GM23338 (cell line): Measurements from ENCODE around the gene POSTN. TPM values are rescaled to one million over a fixed set of nuclear protein-coding genes. Genes with fewer than 3 reads are reported as not detected.

Source experiments
- ATAC-seq: fragments of 200-7000 bp; cut with Tn5 transposase; 3 replicates; pipeline ENCODE4 v1.9.1; 2020
- DNase-seq: peaks from one replicate; pipeline ENCODE4 v3.0.0-alpha.2; 2015; ENCODE audit warnings: low spot score
- H2AFZ ChIP-seq: fragments of 200-600 bp; sonication (generic); 2 replicates; pipeline ENCODE4 v1.8.0; 2016; ENCODE audit warnings: antibody characterized with exemption, mild to moderate bottlenecking, moderate library complexity
- H3F3A ChIP-seq: fragments of 200-600 bp; sonication (generic); replicated peaks from 2 replicates; pipeline ENCODE4 v1.8.0; 2017; ENCODE audit warnings: antibody characterized with exemption, mixed run types, low read depth
- H3K27ac ChIP-seq: fragments of 200-600 bp; sonication (generic); 2 replicates; pipeline ENCODE4 v1.6.1; 2016; ENCODE audit warnings: low read depth
- H3K27me3 ChIP-seq: fragments of 200-600 bp; sonication (generic); 2 replicates; pipeline ENCODE4 v1.8.0; 2016; ENCODE audit warnings: mild to moderate bottlenecking, mixed run types, moderate library complexity; ENCODE audit not compliant: insufficient read depth
- H3K36me3 ChIP-seq: fragments of 200-600 bp; sonication (generic); 2 replicates; pipeline ENCODE4 v1.8.0; 2016; ENCODE audit warnings: mild to moderate bottlenecking; ENCODE audit not compliant: insufficient read depth
- H3K4me1 ChIP-seq: fragments of 200-600 bp; sonication (generic); 2 replicates; pipeline ENCODE4 v1.8.0; 2016; ENCODE audit warnings: mild to moderate bottlenecking, moderate library complexity; ENCODE audit not compliant: insufficient read depth
- H3K4me2 ChIP-seq: fragments of 200-600 bp; sonication (generic); 2 replicates; pipeline ENCODE4 v1.7.1; 2017; ENCODE audit warnings: mixed run types
- H3K4me3 ChIP-seq: fragments of 200-600 bp; sonication (generic); 2 replicates; pipeline ENCODE4 v1.6.1; 2016; ENCODE audit warnings: mixed run types
- H3K79me2 ChIP-seq: fragments of 200-600 bp; sonication (generic); replicated peaks from 2 replicates; pipeline ENCODE4 v1.8.0; 2017; ENCODE audit warnings: mild to moderate bottlenecking; ENCODE audit not compliant: insufficient read depth
- H3K9me2 ChIP-seq: fragments of 200-600 bp; sonication (generic); 2 replicates; pipeline ENCODE4 v1.8.0; 2017; ENCODE audit not compliant: insufficient read depth
- H4K20me1 ChIP-seq: fragments of 200-600 bp; sonication (generic); replicated peaks from 2 replicates; pipeline ENCODE4 v1.8.0; 2017; ENCODE audit warnings: mild to moderate bottlenecking; ENCODE audit not compliant: insufficient read depth
- H3K27ac Mint-ChIP-seq: 2 replicates; pipeline ENCODE4 v1.8.0; 2020; ENCODE audit warnings: inconsistent platforms, mild to moderate bottlenecking, moderate library complexity, mixed read lengths
- H3K27me3 Mint-ChIP-seq: 3 replicates; pipeline ENCODE4 v1.8.0; 2022; ENCODE audit warnings: low read depth, mild to moderate bottlenecking, moderate library complexity, mixed read lengths, inconsistent platforms; ENCODE audit not compliant: insufficient read depth, poor library complexity
- H3K36me3 Mint-ChIP-seq: 3 replicates; pipeline ENCODE4 v1.8.0; 2021; ENCODE audit warnings: low read depth, mild to moderate bottlenecking, inconsistent platforms, moderate library complexity, mixed read lengths
- H3K4me1 Mint-ChIP-seq: 3 replicates; pipeline ENCODE4 v1.8.0; 2020; ENCODE audit warnings: mild to moderate bottlenecking, inconsistent platforms, mixed read lengths
- H3K4me3 Mint-ChIP-seq: 3 replicates; pipeline ENCODE4 v1.8.0; 2021; ENCODE audit warnings: moderate library complexity, mild to moderate bottlenecking, inconsistent platforms, mixed read lengths
- H3K9me3 Mint-ChIP-seq: 3 replicates; pipeline ENCODE4 v1.8.0; 2020; ENCODE audit warnings: moderate library complexity, mild to moderate bottlenecking, inconsistent platforms, mixed read lengths
- CTCF ChIP-seq, 2 experiments: fragments of 200-600 bp in 1 of 2; sonication (generic) in 1 of 2; conservative IDR thresholded peaks; 2 replicates each; pipeline versions ENCODE4 v1.5.1 to v1.6.1; 2016 to 2017; ENCODE audit warnings: antibody characterized with exemption in 2 of 2, low read depth in 2 of 2, mild to moderate bottlenecking in 2 of 2, moderate library complexity in 1 of 2
- ETS1 ChIP-seq: IDR thresholded peaks from 2 replicates; pipeline ENCODE4 v1.6.1; 2016; ENCODE audit warnings: antibody characterized with exemption
- EZH2phosphoT487 ChIP-seq: fragments of 200-600 bp; sonication (generic); IDR thresholded peaks from one replicate; pipeline ENCODE4 v1.8.1; 2018; ENCODE audit warnings: antibody characterized with exemption; ENCODE audit not compliant: unreplicated experiment
- NANOG ChIP-seq: IDR thresholded peaks from 2 replicates; pipeline ENCODE4 v1.6.1; 2016; ENCODE audit warnings: antibody characterized with exemption, borderline replicate concordance
- POLR2AphosphoS5 ChIP-seq: IDR thresholded peaks from 2 replicates; pipeline ENCODE4 v1.6.1; 2016; ENCODE audit warnings: antibody characterized with exemption, low read depth
- STAT1 ChIP-seq: IDR thresholded peaks from one replicate; pipeline ENCODE4 v1.6.1; 2016; ENCODE audit warnings: antibody characterized with exemption; ENCODE audit not compliant: unreplicated experiment
- ZNF114 ChIP-seq: fragments of 250-450 bp; sonication (Bioruptor Pico); IDR thresholded peaks from 2 replicates; pipeline ENCODE4 v1.5.0; 2020; ENCODE audit warnings: mild to moderate bottlenecking, moderate library complexity
- ZNF331 ChIP-seq: fragments of 250-450 bp; sonication (Bioruptor Pico); IDR thresholded peaks from 2 replicates; pipeline ENCODE4 v1.5.0; 2020; ENCODE audit warnings: low read depth, mild to moderate bottlenecking, moderate library complexity
- polyA plus RNA-seq: library from polyadenylated mRNA; unstranded; fragments of >200 nt; fragmentation: Nextera tagmentation; extraction: Ambion mirVana; gene quantifications from 2 replicates; pipeline ENCODE4 v1.2.1, GENCODE V29; 2016
- total RNA-seq: library from RNA; depleted of rRNA; stranded (reverse); fragments of >200 nt; shearing (Covaris generic); gene quantifications from 2 replicates; pipeline ENCODE4 v1.2.3, GENCODE V29; 2014
- TF ChIP-seq, protein P1 (sequence below): IDR thresholded peaks from one replicate; pipeline ENCODE4 v1.6.1; 2018; ENCODE audit warnings: antibody characterized with exemption; ENCODE audit not compliant: unreplicated experiment
- TF ChIP-seq, protein P2 (sequence below): fragments of 250-450 bp; sonication (Bioruptor Pico); IDR thresholded peaks from 2 replicates; pipeline ENCODE4 v1.5.0; 2020; ENCODE audit warnings: mild to moderate bottlenecking, moderate library complexity

The POSTN gene
- total and polyA plus RNA-seq, 2 experiments from 2014 or later = 0.21 to 0.31 TPM

- H4K20me1 ChIP-seq = no peaks in the 10 kb centered on the region
- Mint-ChIP-seq H3K9me3 (no peaks in the 10 kb centered on the region), H3K4me3 (no peak overlapping the region), H3K27ac (no peak overlapping the region), H3K36me3 (no peaks in the 10 kb centered on the region), H3K27me3 (no peaks in the 10 kb centered on the region), H3K4me1 (no peaks in the 10 kb centered on the region)
- H3K4me3 ChIP-seq = no peak overlapping the region
- no peak for DNase-seq
- H3K4me1 ChIP-seq = no peaks in the 10 kb centered on the region
- H3F3A ChIP-seq = no peaks in the 10 kb centered on the region
- TF ChIP-seq ZNF331 (CRISPR knock-in tag) (no peak), EZH2phosphoT487 (no peak), POLR2AphosphoS5 (no peak), STAT1 (no peak), NANOG (no peak), ETS1 (no peak), ZNF114 (no peak)
- H3K9me2 ChIP-seq = no peaks in the 10 kb centered on the region
- H3K79me2 ChIP-seq = no peaks in the 10 kb centered on the region
- H3K36me3 ChIP-seq = no peaks in the 10 kb centered on the region
- H2AFZ ChIP-seq = no peak overlapping the region
- H3K27ac ChIP-seq = no peak overlapping the region
- H3K4me2 ChIP-seq = no peak overlapping the region
- ATAC-seq = no peak
- no peaks in the 10 kb centered on the region for H3K27me3 ChIP-seq
Observed at GRCh38 chr13:37627428-37627827, 28.9 kb upstream of the POSTN start.

- Histone ChIP-seq H3K27ac (no peak overlapping the region), H3K4me3 (no peak overlapping the region), H3K79me2 (no peaks in the 10 kb centered on the region), H3K36me3 (no peaks in the 10 kb centered on the region), H3K4me1 (no peaks in the 10 kb centered on the region), H3K27me3 (no peaks in the 10 kb centered on the region), H3K9me2 (no peaks in the 10 kb centered on the region), H4K20me1 (no peaks in the 10 kb centered on the region), H3K4me2 (no peak overlapping the region), H2AFZ (no peak overlapping the region), H3F3A (no peaks in the 10 kb centered on the region)
- Mint-ChIP-seq H3K4me3 (no peak overlapping the region), H3K4me1 (peaks cover 6% of the 10 kb centered on the region), H3K27ac (no peak overlapping the region), H3K27me3 (peaks cover 2% of the 10 kb centered on the region), H3K36me3 (no peaks in the 10 kb centered on the region), H3K9me3 (no peaks in the 10 kb centered on the region)
- DNase-seq (no peak), ATAC-seq (no peak)
- no peak for TF ChIP-seq EZH2phosphoT487
- no peak for TF ChIP-seq NANOG
- no peak for TF ChIP-seq ZNF331 (CRISPR knock-in tag)
- no peak for TF ChIP-seq CTCF (conservative IDR thresholded peaks at IDR 0.05; ENCODE audit: low read depth in 2 of 2)
- TF ChIP-seq, protein P1, sequence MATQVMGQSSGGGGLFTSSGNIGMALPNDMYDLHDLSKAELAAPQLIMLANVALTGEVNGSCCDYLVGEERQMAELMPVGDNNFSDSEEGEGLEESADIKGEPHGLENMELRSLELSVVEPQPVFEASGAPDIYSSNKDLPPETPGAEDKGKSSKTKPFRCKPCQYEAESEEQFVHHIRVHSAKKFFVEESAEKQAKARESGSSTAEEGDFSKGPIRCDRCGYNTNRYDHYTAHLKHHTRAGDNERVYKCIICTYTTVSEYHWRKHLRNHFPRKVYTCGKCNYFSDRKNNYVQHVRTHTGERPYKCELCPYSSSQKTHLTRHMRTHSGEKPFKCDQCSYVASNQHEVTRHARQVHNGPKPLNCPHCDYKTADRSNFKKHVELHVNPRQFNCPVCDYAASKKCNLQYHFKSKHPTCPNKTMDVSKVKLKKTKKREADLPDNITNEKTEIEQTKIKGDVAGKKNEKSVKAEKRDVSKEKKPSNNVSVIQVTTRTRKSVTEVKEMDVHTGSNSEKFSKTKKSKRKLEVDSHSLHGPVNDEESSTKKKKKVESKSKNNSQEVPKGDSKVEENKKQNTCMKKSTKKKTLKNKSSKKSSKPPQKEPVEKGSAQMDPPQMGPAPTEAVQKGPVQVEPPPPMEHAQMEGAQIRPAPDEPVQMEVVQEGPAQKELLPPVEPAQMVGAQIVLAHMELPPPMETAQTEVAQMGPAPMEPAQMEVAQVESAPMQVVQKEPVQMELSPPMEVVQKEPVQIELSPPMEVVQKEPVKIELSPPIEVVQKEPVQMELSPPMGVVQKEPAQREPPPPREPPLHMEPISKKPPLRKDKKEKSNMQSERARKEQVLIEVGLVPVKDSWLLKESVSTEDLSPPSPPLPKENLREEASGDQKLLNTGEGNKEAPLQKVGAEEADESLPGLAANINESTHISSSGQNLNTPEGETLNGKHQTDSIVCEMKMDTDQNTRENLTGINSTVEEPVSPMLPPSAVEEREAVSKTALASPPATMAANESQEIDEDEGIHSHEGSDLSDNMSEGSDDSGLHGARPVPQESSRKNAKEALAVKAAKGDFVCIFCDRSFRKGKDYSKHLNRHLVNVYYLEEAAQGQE = no peak
- TF ChIP-seq, protein P2, sequence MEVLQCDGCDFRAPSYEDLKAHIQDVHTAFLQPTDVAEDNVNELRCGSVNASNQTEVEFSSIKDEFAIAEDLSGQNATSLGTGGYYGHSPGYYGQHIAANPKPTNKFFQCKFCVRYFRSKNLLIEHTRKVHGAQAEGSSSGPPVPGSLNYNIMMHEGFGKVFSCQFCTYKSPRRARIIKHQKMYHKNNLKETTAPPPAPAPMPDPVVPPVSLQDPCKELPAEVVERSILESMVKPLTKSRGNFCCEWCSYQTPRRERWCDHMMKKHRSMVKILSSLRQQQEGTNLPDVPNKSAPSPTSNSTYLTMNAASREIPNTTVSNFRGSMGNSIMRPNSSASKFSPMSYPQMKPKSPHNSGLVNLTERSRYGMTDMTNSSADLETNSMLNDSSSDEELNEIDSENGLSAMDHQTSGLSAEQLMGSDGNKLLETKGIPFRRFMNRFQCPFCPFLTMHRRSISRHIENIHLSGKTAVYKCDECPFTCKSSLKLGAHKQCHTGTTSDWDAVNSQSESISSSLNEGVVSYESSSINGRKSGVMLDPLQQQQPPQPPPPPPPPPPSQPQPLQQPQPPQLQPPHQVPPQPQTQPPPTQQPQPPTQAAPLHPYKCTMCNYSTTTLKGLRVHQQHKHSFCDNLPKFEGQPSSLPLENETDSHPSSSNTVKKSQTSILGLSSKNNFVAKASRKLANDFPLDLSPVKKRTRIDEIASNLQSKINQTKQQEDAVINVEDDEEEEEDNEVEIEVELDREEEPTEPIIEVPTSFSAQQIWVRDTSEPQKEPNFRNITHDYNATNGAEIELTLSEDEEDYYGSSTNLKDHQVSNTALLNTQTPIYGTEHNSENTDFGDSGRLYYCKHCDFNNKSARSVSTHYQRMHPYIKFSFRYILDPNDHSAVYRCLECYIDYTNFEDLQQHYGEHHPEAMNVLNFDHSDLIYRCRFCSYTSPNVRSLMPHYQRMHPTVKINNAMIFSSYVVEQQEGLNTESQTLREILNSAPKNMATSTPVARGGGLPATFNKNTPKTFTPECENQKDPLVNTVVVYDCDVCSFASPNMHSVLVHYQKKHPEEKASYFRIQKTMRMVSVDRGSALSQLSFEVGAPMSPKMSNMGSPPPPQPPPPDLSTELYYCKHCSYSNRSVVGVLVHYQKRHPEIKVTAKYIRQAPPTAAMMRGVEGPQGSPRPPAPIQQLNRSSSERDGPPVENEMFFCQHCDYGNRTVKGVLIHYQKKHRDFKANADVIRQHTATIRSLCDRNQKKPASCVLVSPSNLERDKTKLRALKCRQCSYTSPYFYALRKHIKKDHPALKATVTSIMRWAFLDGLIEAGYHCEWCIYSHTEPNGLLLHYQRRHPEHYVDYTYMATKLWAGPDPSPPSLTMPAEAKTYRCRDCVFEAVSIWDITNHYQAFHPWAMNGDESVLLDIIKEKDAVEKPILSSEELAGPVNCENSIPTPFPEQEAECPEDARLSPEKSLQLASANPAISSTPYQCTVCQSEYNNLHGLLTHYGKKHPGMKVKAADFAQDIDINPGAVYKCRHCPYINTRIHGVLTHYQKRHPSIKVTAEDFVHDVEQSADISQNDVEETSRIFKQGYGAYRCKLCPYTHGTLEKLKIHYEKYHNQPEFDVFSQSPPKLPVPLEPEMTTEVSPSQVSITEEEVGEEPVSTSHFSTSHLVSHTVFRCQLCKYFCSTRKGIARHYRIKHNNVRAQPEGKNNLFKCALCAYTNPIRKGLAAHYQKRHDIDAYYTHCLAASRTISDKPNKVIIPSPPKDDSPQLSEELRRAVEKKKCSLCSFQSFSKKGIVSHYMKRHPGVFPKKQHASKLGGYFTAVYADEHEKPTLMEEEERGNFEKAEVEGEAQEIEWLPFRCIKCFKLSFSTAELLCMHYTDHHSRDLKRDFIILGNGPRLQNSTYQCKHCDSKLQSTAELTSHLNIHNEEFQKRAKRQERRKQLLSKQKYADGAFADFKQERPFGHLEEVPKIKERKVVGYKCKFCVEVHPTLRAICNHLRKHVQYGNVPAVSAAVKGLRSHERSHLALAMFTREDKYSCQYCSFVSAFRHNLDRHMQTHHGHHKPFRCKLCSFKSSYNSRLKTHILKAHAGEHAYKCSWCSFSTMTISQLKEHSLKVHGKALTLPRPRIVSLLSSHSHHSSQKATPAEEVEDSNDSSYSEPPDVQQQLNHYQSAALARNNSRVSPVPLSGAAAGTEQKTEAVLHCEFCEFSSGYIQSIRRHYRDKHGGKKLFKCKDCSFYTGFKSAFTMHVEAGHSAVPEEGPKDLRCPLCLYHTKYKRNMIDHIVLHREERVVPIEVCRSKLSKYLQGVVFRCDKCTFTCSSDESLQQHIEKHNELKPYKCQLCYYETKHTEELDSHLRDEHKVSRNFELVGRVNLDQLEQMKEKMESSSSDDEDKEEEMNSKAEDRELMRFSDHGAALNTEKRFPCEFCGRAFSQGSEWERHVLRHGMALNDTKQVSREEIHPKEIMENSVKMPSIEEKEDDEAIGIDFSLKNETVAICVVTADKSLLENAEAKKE (CRISPR knock-in tag) = no peak
Observed at GRCh38 chr13:37621811-37622361, 23.3 kb upstream of the POSTN start.
